Activated gamma-delta T cell treated with anti-CD3 and anti-CD28 coated beads, Interleukin-2, amount 50 U/mL, for 16 hours (primary cell): ENCODE data around the gene USP34.
"Not testable (repeated sequence)": the region's sequence is repeated elsewhere in the genome, so short reads cannot be mapped to it uniquely, and the experiment has no call there.

Experiments
- DNase-seq: peaks from one replicate; pipeline ENCODE4 v3.0.0-alpha.2; 2020; ENCODE audit warnings: low read depth

USP34 gene

GRCh38 chr2:61470965-61471904 lies at the start of gene USP34:
USP34 (minus strand) TSS chr2:61471087; CDS start chr2:61470692, 395 bp downstream.
- peak; percentile 90 for DNase-seq

DNA sequence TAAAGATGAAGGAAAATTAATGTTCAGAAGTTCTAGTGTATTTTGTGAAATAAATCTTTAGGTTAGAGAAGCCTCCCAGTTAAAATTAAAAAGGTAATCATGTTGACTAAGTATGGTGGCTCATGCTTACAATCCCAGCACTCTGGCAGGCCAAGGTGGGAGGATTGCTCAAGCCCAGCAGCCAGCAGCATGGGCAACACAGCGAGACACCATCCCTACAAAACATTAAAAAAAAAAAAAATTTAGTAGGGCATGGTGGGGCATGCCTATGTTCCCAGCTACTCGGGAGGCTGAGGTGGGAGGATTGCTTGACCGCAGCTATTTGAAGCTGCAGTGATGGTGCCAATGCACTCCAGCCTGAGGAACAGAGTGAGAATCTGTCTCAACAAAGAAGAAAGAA lies 49.4 kb upstream of the USP34 start:
- DNase-seq = no peak

GRCh38 chr2:61512768-61513398 lies 42.0 kb upstream of the USP34 start:
- DNase-seq = no peak

DNA sequence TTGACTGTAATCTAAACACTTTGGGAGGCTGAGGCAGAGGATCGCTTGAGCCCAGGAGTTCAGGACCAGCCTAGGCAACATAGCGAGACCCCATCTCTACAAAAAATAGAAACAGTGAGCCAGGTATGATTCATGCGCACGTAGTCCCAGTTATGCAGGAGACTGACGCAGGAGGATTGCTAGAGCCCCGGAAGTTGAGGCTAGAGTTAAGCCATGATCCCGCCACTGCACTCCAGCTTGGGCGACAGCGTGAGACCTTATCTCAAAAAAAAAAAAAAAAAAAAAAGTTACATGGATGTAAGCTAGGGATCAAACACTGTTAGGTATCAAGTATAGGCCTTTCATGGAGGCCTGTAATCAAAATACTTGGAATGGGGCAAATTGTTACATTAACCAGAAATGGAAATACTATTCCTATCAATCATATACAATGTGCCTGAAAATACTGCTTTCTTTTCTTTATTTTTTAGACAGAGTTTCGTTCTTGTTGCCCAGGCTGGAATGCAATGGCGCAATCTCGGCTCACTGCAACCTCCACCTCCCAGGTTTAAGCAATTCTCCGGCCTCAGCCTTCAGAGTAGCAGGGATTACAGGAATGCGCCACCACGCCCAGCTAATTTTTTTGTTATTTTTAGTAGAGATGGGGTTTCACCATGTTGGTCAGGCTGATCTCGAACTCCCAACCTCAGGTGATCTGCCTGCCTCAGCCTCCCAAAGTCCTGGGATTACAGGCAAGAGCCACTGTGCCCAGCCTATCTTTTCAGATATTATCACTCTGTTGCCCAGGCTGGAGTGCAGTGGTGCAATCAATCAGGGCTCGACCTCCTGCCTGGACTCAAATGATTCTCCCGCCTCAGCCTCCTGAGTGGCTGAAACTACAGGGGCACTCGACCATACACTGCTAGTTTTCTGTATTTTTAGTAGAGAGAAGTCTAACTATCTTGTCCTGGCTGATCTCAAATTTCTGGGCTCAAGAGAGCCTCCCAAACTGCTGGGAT lies 40.1 kb upstream of the USP34 start:
- DNase-seq = no peak

DNA sequence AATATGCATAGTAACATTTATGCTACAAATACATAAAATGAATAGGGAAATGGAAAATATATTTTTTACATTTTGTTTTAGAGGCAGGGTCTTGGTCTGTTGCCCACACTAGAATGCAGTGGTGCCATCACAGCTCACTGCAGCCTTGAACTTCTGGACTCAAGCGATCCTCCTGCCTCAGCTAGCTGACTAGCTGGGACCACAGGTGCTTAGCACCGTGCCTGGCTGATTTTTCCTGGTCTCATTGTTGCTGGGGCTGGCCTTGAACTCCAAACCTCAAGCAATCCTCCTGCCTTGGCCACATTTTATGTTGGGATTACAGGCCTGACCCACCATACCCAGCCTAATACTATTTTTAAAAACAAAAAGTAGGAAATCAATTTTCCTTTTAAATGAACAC lies 34.1 kb upstream of the USP34 start:
- no peak for DNase-seq

- DNase-seq = no peak
Observed at GRCh38 chr2:61499060-61499459, 28.2 kb upstream of the USP34 start.

DNA sequence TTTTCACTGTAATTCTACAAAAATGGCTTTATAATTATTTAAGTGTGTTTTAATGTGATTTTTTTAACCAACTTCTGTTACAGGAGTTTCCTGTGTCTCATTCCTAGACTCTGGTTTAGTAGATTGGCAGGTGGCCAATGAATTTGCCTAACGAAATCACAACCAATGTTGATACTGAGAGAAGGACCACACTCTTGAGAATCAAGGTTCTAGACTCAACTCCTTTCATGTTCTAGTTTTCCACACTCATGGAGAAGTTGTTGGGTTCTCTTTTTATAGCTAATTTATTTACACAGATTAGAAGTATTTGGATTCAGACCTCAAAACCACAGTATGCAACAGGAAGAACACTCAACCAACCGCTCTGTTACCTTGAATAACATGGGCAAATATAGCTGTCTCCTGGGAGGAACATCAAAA lies 22.6 kb upstream of the USP34 start:
- DNase-seq = no peak

DNA sequence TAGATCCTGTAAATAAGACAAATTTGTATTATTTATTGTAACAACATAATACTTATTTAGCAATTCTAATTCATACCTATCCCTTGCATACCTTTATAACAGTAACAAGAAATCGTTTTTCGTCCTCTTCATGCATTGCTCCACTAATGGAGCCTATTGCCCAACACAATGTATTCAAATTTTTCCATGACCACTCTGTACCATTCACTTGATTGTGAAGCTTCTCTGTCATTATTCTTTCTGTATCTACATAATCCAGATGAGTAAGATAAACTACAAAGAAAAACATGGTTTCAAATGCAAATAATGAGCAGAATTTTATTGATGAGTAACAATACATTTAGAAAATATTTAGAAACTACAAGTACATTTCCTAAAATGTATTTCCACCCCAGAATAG lies 21.6 kb upstream of the USP34 start:
- DNase-seq = no peak

- DNase-seq = no peak
Observed at GRCh38 chr2:61485281-61485680, 14.4 kb upstream of the USP34 start.

- no peak for DNase-seq
Observed at GRCh38 chr2:61478086-61478485, 7.2 kb upstream of the USP34 start.

GRCh38 chr2:61476929-61477589 lies 6.2 kb upstream of the USP34 start:
- not testable (repeated sequence) for DNase-seq

- no peak for DNase-seq
Observed at GRCh38 chr2:61471905-61472805, 1.3 kb upstream of the USP34 start.

- peak; percentile 76 for DNase-seq
Observed at GRCh38 chr2:61470122-61470951, 550 bp downstream of the USP34 start.

DNA sequence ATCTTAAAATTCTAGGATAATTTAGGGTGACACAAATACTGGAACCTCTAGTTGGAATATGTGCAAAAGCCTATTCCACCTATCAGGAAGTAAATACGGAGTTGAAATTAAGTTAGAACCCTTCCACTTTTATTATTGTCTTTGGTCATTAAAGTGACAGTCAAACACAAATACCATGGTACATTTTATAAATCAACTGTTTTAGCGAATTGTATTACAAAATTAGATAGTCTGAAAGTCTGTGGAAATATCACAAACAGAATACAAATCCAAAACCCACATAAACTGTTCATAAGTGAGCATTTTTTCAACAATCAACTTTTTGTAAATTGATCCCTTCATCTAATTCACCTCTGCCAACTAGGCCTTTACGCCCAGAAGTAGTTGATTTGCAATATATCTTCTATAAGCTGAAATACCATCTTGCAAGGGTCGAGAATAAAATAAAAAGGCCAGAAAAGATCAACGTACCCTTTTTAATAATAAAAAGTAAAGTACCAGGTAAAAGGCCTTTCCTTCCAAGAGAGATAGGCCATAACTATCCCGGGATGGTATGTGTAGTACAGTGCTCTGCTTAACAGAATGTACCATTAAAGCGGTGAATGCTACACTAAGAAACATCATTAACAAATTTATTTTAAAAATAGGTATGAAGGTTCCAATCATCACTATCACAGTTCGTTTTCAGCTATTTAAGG lies 1.3 kb downstream of the USP34 start:
- no peak for DNase-seq

- not testable (repeated sequence) for DNase-seq
Observed at GRCh38 chr2:61468231-61468630, 2.7 kb downstream of the USP34 start.

DNA sequence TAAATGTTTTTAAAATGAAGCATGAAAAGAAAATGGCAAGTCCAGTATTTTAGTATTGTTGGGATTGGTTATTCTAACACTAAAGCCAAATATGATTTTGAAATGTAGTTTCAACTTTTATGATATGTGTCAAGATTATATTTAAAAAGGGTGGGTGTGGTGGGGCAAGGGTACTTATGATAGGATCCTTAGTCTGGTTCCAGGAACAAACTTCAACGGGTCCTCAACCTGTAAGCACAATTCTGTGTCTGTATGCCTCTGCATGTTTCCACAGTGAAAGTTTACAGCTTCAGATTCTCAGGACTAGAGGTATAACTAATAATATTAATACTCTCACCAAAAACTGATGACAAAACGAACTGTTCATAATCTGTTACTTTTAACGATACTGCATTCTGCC lies 5.8 kb downstream of the USP34 start:
- DNase-seq = no peak

DNA sequence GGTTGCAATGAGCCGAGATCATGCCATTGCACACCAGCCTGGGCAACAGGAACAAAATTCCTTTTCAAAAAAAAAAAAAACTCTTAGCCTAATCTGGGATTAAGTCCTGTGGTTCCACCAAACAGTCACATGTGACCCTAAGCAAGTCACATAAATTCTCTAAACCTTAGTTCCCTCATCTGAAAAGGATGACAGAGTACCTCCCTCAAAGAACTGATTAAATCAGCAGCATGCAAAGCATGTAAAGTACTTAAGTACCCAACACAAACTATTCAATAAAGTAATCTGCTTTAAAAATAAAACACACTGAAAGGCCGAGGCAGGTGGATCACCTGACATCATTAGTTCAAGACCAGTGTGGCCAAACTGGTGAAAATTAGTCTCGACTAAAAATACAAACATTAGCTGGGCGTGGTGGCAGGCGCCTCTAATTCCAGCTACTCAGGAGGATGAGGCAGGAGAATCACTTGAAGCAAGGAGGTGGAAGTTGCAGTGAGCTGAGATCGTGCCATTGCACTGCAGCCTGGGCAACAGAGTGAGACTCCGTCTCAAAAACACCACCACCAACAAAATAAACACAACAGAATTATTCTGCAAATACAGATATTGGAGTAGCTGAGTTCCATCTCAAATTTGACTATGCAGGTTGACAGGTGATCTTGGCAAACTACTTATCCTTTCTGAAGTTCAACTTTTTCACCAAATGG lies 7.0 kb downstream of the USP34 start:
- no peak for DNase-seq

DNA sequence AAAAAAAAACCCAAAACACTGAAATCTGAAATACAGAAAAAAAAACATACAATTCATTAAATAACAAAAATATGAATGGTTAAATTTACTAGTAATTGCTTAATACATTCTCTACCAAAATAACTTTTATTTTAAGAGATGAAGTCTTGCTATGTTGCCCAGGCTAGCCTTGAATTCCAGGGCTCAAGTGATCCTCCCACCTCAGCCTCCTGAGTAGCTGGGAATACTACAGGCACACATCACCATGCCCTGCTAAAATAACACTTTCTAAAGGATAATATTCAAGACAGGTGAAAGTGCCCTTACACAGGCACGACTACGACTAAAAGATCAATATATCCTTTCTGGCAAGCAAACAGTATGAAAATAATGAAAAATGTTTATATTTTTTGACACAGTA lies 9.5 kb downstream of the USP34 start:
- no peak for DNase-seq
